PFSK-1 (cell line): Measurements from ENCODE around the gene B4GALT2.

Source experiments
- FOXP2 ChIP-seq: optimal IDR thresholded peaks from 2 replicates; pipeline ENCODE3; 2011; ENCODE audit warnings: borderline replicate concordance, control low read depth, inconsistent platforms; ENCODE audit not compliant: insufficient read depth; ENCODE audit errors: extremely low read length, extremely low read depth
- POLR2AphosphoS5 ChIP-seq: IDR thresholded peaks from 2 replicates; pipeline ENCODE4 v1.6.1; 2012; ENCODE audit warnings: low read depth, mild to moderate bottlenecking, control low read depth, low read length, moderate library complexity
- SIN3A ChIP-seq: IDR thresholded peaks from 2 replicates; pipeline ENCODE4 v1.6.1; 2012; ENCODE audit warnings: mild to moderate bottlenecking, low read length, moderate library complexity, borderline replicate concordance; ENCODE audit not compliant: insufficient read depth
- TAF1 ChIP-seq: IDR thresholded peaks from 2 replicates; pipeline ENCODE4 v1.6.1; 2012; ENCODE audit warnings: low read length, control low read depth, borderline replicate concordance; ENCODE audit not compliant: insufficient read depth

DNA sequence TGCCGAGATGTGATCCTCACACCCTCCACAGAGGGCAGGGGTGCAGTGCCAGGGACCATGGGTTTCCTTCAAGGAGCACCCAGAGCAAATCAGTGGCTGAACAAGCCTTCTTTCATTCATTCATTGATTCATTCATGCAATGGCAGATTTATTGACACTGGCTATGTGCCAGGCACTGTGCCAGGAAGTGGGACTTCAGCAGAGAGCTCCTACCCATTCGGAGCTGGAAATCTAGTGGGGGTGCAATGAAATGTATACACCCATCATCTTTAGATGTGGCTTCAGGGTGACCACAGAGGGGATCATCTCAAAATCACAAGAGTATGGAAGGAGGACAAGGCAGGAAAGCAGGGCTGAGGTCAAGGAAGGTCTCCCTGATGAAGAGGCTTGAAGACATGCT is 33.4 kb downstream of the B4GALT2 start:
- TF ChIP-seq FOXP2, result no peak
- TF ChIP-seq POLR2AphosphoS5, result no peak
- no peak for TF ChIP-seq SIN3A
- TF ChIP-seq TAF1, result no peak
